A549 (cell line): ENCODE data around the gene COL13A1.

Experiments
- CHD2 ChIP-seq: fragments of 150-350 bp; IDR thresholded peaks from 2 replicates; pipeline ENCODE4 v1.6.1; 2014; ENCODE audit warnings: low read length; ENCODE audit not compliant: partially characterized antibody
- CHD4 ChIP-seq: fragments of 200-600 bp; sonication (generic); IDR thresholded peaks from 2 replicates; pipeline ENCODE4 v1.6.1; 2016; ENCODE audit warnings: antibody characterized with exemption, mild to moderate bottlenecking, borderline replicate concordance
- FOSL2 ChIP-seq, 2 experiments: fragments of 450-650 bp in 1 of 2; fragments of >200 bp in 1 of 2; sonication (Bioruptor Twin) in 1 of 2; formaldehyde crosslinking; IDR thresholded peaks; 2 replicates each; pipeline versions ENCODE4 v1.5.0 to v1.6.1; 2016 to 2020; ENCODE audit warnings: mild to moderate bottlenecking in 1 of 2, moderate library complexity in 1 of 2
- MAFK ChIP-seq: fragments of 450-650 bp; IDR thresholded peaks from 2 replicates; pipeline ENCODE4 v1.6.1; 2014; ENCODE audit not compliant: partially characterized antibody
- POLR2A ChIP-seq: IDR thresholded peaks from 2 replicates; pipeline ENCODE4 v1.6.1; 2012; ENCODE audit warnings: mild to moderate bottlenecking, low read length
- SMC3 ChIP-seq: fragments of >200 bp; sonication (Bioruptor Twin); formaldehyde crosslinking; IDR thresholded peaks from 3 replicates; pipeline ENCODE4 v1.6.1; 2018; ENCODE audit warnings: inconsistent platforms
- TF ChIP-seq, protein P1 (sequence below): fragments of >200 bp; sonication (Bioruptor Twin); formaldehyde crosslinking; IDR thresholded peaks from 3 replicates; pipeline ENCODE4 v1.5.1; 2016
- TF ChIP-seq, protein P2 (sequence below): IDR thresholded peaks from 2 replicates; pipeline ENCODE4 v1.6.1; 2012
- TF ChIP-seq, protein P3 (sequence below): IDR thresholded peaks from 2 replicates; pipeline ENCODE4 v1.6.1; 2012; ENCODE audit warnings: low read depth, borderline replicate concordance

DNA sequence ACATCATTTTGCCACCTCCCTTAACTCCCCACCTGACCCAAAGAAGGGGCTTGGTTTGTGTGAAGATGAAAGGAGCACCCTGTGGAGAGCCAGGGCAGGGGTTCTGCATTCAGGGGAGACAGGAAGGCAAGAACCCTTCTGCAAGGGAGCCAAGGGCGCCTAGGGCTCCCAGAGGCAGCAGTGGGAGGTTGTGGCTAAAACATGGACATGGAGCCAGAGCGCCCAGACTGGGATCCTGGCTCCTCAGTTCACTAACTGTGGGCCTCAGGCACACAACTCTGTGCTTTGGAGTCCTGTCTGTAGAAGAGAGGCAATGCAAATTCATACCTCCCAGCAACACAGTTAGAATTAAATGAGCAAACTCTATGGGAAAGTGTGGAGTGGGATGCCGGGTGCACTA is 127.9 kb downstream of the COL13A1 start:
- no peak for TF ChIP-seq SMC3
- TF ChIP-seq CHD4 = no peak
- TF ChIP-seq, protein P1, sequence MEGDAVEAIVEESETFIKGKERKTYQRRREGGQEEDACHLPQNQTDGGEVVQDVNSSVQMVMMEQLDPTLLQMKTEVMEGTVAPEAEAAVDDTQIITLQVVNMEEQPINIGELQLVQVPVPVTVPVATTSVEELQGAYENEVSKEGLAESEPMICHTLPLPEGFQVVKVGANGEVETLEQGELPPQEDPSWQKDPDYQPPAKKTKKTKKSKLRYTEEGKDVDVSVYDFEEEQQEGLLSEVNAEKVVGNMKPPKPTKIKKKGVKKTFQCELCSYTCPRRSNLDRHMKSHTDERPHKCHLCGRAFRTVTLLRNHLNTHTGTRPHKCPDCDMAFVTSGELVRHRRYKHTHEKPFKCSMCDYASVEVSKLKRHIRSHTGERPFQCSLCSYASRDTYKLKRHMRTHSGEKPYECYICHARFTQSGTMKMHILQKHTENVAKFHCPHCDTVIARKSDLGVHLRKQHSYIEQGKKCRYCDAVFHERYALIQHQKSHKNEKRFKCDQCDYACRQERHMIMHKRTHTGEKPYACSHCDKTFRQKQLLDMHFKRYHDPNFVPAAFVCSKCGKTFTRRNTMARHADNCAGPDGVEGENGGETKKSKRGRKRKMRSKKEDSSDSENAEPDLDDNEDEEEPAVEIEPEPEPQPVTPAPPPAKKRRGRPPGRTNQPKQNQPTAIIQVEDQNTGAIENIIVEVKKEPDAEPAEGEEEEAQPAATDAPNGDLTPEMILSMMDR = no peak
- TF ChIP-seq, protein P2, sequence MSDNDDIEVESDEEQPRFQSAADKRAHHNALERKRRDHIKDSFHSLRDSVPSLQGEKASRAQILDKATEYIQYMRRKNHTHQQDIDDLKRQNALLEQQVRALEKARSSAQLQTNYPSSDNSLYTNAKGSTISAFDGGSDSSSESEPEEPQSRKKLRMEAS = no peak
- TF ChIP-seq POLR2A = no peak
- TF ChIP-seq, protein P3, sequence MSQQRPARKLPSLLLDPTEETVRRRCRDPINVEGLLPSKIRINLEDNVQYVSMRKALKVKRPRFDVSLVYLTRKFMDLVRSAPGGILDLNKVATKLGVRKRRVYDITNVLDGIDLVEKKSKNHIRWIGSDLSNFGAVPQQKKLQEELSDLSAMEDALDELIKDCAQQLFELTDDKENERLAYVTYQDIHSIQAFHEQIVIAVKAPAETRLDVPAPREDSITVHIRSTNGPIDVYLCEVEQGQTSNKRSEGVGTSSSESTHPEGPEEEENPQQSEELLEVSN = no peak
- no peak for TF ChIP-seq CHD2
- TF ChIP-seq FOSL2 (IDR thresholded peaks at IDR 0.05) = no peak
- TF ChIP-seq FOSL2 (CRISPR knock-in tag; IDR thresholded peaks at IDR 0.05) = no peak
- no peak for TF ChIP-seq MAFK
